Ovary (tissue), 9 donors: ENCODE data around the gene PRTFDC1. TPM values are rescaled to one million over a fixed set of nuclear protein-coding genes. Genes with fewer than 3 reads are reported as not detected.

ENCODE experiments used
- DNase-seq, 5 donors: peaks; one replicate each; pipeline ENCODE4 v3.0.0-alpha.2; 2019 to 2020
- H3K27ac ChIP-seq, 2 donors: fragments of 200-600 bp; one replicate each; pipeline versions ENCODE4 v1.5.1 to v1.8.0; 2019 to 2022
- H3K27me3 ChIP-seq: fragments of 200-600 bp; one replicate; pipeline ENCODE4 v1.8.0; 2022
- H3K36me3 ChIP-seq: fragments of 200-600 bp; sonication (generic); one replicate; pipeline ENCODE4 v1.5.1; 2019
- H3K4me1 ChIP-seq: one replicate; pipeline ENCODE4 v1.8.1; 2013; ENCODE audit warnings: mild to moderate bottlenecking, moderate library complexity; ENCODE audit not compliant: insufficient read depth
- H3K4me3 ChIP-seq: fragments of 200-600 bp; sonication (generic); one replicate; pipeline ENCODE4 v1.5.1; 2017
- H3K9me3 ChIP-seq, 2 donors: fragments of 200-600 bp in 1 of 2; sonication (generic) in 1 of 2; one replicate each; pipeline versions ENCODE4 v1.5.1 to v1.8.1; 2013 to 2019; ENCODE audit warnings: mild to moderate bottlenecking in 1 of 2, moderate library complexity in 1 of 2
- CTCF ChIP-seq, 3 donors: fragments of 450-650 bp in 2 of 3; fragments of 200-600 bp in 1 of 3; IDR thresholded peaks; one replicate each; pipeline versions ENCODE4 v1.5.1 to v1.8.0; 2016 to 2022; ENCODE audit warnings: antibody characterized with exemption in 3 of 3, mild to moderate bottlenecking in 1 of 3
- EP300 ChIP-seq: sonication (generic); formaldehyde crosslinking; IDR thresholded peaks from one replicate; pipeline ENCODE4 v1.6.1; 2017; ENCODE audit warnings: antibody characterized with exemption
- POLR2A ChIP-seq: fragments of 450-650 bp; IDR thresholded peaks from one replicate; pipeline ENCODE4 v1.6.1; 2017; ENCODE audit warnings: antibody characterized with exemption, mild to moderate bottlenecking, moderate library complexity
- WGBS, 3 donors: extraction: QIAGEN DNeasy Blood & Tissue Kit in 1 of 3; methylation state at CpG; one replicate each; pipeline versions ENCODE4 v1.1.5 to v1.1.7; 2013 to 2017; 5-methylcytosine and 5-hydroxymethylcytosine counted together
- intact Hi-C, 4 donors: fragments of 100-400 bp; cut with DNase I; formaldehyde crosslinking; loops; one replicate each; pipeline versions ENCODE4 v1.11.0 to v1.15.1; 2022 to 2023
- polyA plus RNA-seq, 2 donors: library from polyadenylated mRNA; stranded (reverse); fragments of 200-250 nt in 1 of 2; fragments of 350-450 nt in 1 of 2; fragmentation: Illumina TruSeq in 1 of 2; extraction: RNeasy Lipid Tissue Mini Kit (QIAGEN cat#74804) in 1 of 2; gene quantifications; one replicate each; pipeline ENCODE4 v1.2.3, GENCODE V29; 2013 to 2014
- total RNA-seq, 7 donors: library from RNA; depleted of rRNA in 2 of 7; stranded (reverse); fragments of >200 nt in 2 of 7; fragmentation: NEBNext Ultra II Directional in 3 of 7; extraction: Animal tissue kit (Norgen Biotek cat#: 25700) in 3 of 7; gene quantifications; one replicate each; pipeline versions ENCODE4 v1.1.0 to v1.2.4, GENCODE V29; 2016 to 2023
- donor health status: DM: no; HTN: no; CAD: no; lungs with moderate emphysema.
- donor health status: DM: no; HTN: no; CAD: no.
- donor health status: Bipolar disorder and iron deficiency.
- donor health status: DM: yes; HTN: yes; CAD: no.
- donor health status: DM: no; HTN: no; CAD: no.
- donor health status: DM: yes; HTN: yes; CAD: no.

PRTFDC1 gene
- total and polyA plus RNA-seq, 9 donors, result 12.6 to 21.3 (median 14.7) TPM

- H3K4me3 ChIP-seq, result no peak overlapping the region
- H3K9me3 ChIP-seq, result no peaks in the 10 kb centered on the region
- no peak overlapping the region for H3K27ac ChIP-seq
- H3K36me3 ChIP-seq, result no peaks in the 10 kb centered on the region
- no peak for DNase-seq
- no peaks in the 10 kb centered on the region for H3K4me1 ChIP-seq
- intact Hi-C loops, result no loop called here
- H3K27me3 ChIP-seq, result no peaks in the 10 kb centered on the region
- TF ChIP-seq EP300 (no peak), POLR2A (no peak), CTCF (IDR thresholded peaks at IDR 0.05) (no peak)
- 78 to 83% (median 81%) methylated on average over 8 of the region's 8 CpGs for WGBS, 3 donors
Observed at GRCh38 chr10:24857031-24857725, 95.2 kb downstream of the PRTFDC1 start.

GRCh38 chr10:24854256-24854655, 98.2 kb downstream of the PRTFDC1 start:
- Histone ChIP-seq H3K36me3 (no peaks in the 10 kb centered on the region), H3K4me3 (no peak overlapping the region), H3K4me1 (no peaks in the 10 kb centered on the region), H3K27ac (no peak overlapping the region), H3K9me3 (no peaks in the 10 kb centered on the region), H3K27me3 (no peaks in the 10 kb centered on the region)
- WGBS, 3 donors, result 93 to 97% (median 93%) methylated on average over 6 of the region's 6 CpGs
- TF ChIP-seq EP300 (no peak), POLR2A (no peak), CTCF (IDR thresholded peaks at IDR 0.05) (no peak)
- DNase-seq, result no peak
- intact Hi-C loops, result no loop called here

GRCh38 chr10:24853661-24854060, 98.7 kb downstream of the PRTFDC1 start:
- TF ChIP-seq CTCF (IDR thresholded peaks at IDR 0.05), result no peak
- TF ChIP-seq POLR2A, result no peak
- no peaks in the 10 kb centered on the region for H3K4me1 ChIP-seq
- H3K9me3 ChIP-seq, result no peaks in the 10 kb centered on the region
- intact Hi-C loops, result no loop called here
- no peaks in the 10 kb centered on the region for H3K27me3 ChIP-seq
- no peak for DNase-seq
- H3K36me3 ChIP-seq, result no peaks in the 10 kb centered on the region
- H3K27ac ChIP-seq, result no peak overlapping the region
- no peak overlapping the region for H3K4me3 ChIP-seq

GRCh38 chr10:24851629-24852028, 100.8 kb downstream of the PRTFDC1 start:
- H3K4me1 ChIP-seq, result peaks cover 2% of the 10 kb centered on the region
- no peak for TF ChIP-seq CTCF (IDR thresholded peaks at IDR 0.05)
- TF ChIP-seq POLR2A, result no peak
- TF ChIP-seq EP300, result no peak
- WGBS, 3 donors, result 82 to 87% (median 86%) methylated on average over 11 of the region's 11 CpGs
- no peak overlapping the region for H3K27ac ChIP-seq
- H3K4me3 ChIP-seq, result no peak overlapping the region
- no peaks in the 10 kb centered on the region for H3K36me3 ChIP-seq
- no peak for DNase-seq
- intact Hi-C loops, result no loop called here
- no peaks in the 10 kb centered on the region for H3K27me3 ChIP-seq
- H3K9me3 ChIP-seq, result no peaks in the 10 kb centered on the region
